ENCODE measurements around the gene ZFP57.

- no peak for TF ChIP-seq CTCF (IDR thresholded peaks at IDR 0.05; ENCODE audit: low read length)
- TF ChIP-seq EZH2 (optimal IDR thresholded peaks at IDR 0.05; ENCODE audit: low read depth, low read length): no peak
- TF ChIP-seq EZH2phosphoT487 (IDR thresholded peaks at IDR 0.05; ENCODE audit: low read length): no peak
Measured at GRCh38 chr6:29709188-29709587, 28.2 kb upstream of the ZFP57 start.

Measured in MM.1S (cell line).